H1 (cell line): ENCODE results near the gene MICU1. TPM values are rescaled to one million over a fixed set of nuclear protein-coding genes. Genes with fewer than 3 reads are reported as not detected.

Source experiments
- CTCF ChIA-PET: fragments of 300-600 bp; sonication (Branson Sonifier 250); formaldehyde crosslinking; loops from one replicate; lab custom pipeline; 2021; ENCODE audit not compliant: partially characterized antibody; lab: Charles Lee
- POLR2A ChIA-PET: fragments of 300-600 bp; sonication (Branson Sonifier 250); formaldehyde crosslinking; loops from one replicate; lab custom pipeline; 2021; ENCODE audit warnings: inconsistent platforms; ENCODE audit not compliant: partially characterized antibody; lab: Charles Lee
- DNase-seq, 2 experiments: peaks; one replicate each; pipeline versions ENCODE4 v3.0.0 to v3.0.0-alpha.2; 2010 to 2022; ENCODE audit warnings: low spot score in 2 of 2, low read depth in 1 of 2, mixed read lengths in 1 of 2
- FAIRE-seq: peaks from 2 replicates; lab custom pipeline; 2011; peaks lifted over from hg19 to GRCh38; lab: Jason Lieb, UNC
- H2AFZ ChIP-seq: 2 replicates; pipeline ENCODE4 v1.8.1; 2012; ENCODE audit warnings: low read length, inconsistent platforms
- H2AK5ac ChIP-seq: 2 replicates; pipeline ENCODE4 v1.6.1; 2013; ENCODE audit warnings: low read depth, low read length
- H2BK120ac ChIP-seq: replicated peaks from 2 replicates; pipeline ENCODE3; 2013; ENCODE audit warnings: low read depth, low read length, inconsistent platforms
- H2BK12ac ChIP-seq: 2 replicates; pipeline ENCODE4 v1.6.1; 2013; ENCODE audit warnings: low read depth, low read length
- H2BK15ac ChIP-seq: 2 replicates; pipeline ENCODE4 v1.6.1; 2013; ENCODE audit warnings: low read length
- H2BK20ac ChIP-seq: 2 replicates; pipeline ENCODE4 v1.6.1; 2013; ENCODE audit warnings: low read length
- H2BK5ac ChIP-seq: 2 replicates; pipeline ENCODE4 v1.6.1; 2013; ENCODE audit warnings: low read depth, low read length
- H3K14ac ChIP-seq: 2 replicates; pipeline ENCODE4 v1.6.1; 2013; ENCODE audit warnings: inconsistent platforms; ENCODE audit not compliant: insufficient read length
- H3K18ac ChIP-seq: 2 replicates; pipeline ENCODE4 v1.6.1; 2013; ENCODE audit warnings: low read length; ENCODE audit errors: extremely low read depth
- H3K23ac ChIP-seq: 2 replicates; pipeline ENCODE4 v1.6.1; 2013; ENCODE audit warnings: inconsistent platforms; ENCODE audit not compliant: insufficient read length
- H3K23me2 ChIP-seq: 2 replicates; pipeline ENCODE4 v1.6.1; 2013; ENCODE audit warnings: low read depth, low read length
- H3K27ac ChIP-seq: 2 replicates; pipeline ENCODE4 v1.6.1; 2011; ENCODE audit warnings: low read depth, low read length, inconsistent platforms
- H3K27me3 ChIP-seq, 4 experiments: replicated peaks in 1 of 4; 1 replicate in 1 of 4; 2 replicates in 3 of 4; pipeline versions ENCODE4 v1.6.1 to v1.8.1; 2011 to 2013; ENCODE audit warnings: low read length in 3 of 4, mild to moderate bottlenecking in 3 of 4, inconsistent platforms in 2 of 4, mixed read lengths in 2 of 4, moderate library complexity in 1 of 4; ENCODE audit not compliant: control insufficient read depth in 3 of 4, insufficient read depth in 3 of 4; ENCODE audit errors: extremely low read depth in 1 of 4
- H3K36me3 ChIP-seq, 4 experiments: 2 replicates each; pipeline versions ENCODE4 v1.6.1 to v1.8.1; 2011 to 2013; ENCODE audit warnings: mild to moderate bottlenecking in 4 of 4, low read length in 3 of 4, moderate library complexity in 2 of 4, control low read depth in 1 of 4, inconsistent platforms in 1 of 4; ENCODE audit not compliant: insufficient read depth in 4 of 4, control insufficient read depth in 2 of 4
- H3K4ac ChIP-seq: replicated peaks from 2 replicates; pipeline ENCODE3; 2013; ENCODE audit warnings: low read length, low read depth, mixed read lengths, inconsistent platforms; ENCODE audit not compliant: insufficient read length
- H3K4me1 ChIP-seq, 4 experiments: replicated peaks in 1 of 4; 1 replicate in 1 of 4; 2 replicates in 3 of 4; pipeline versions ENCODE4 v1.6.1 to v1.8.1; 2011 to 2013; ENCODE audit warnings: low read length in 3 of 4, inconsistent platforms in 2 of 4, mixed read lengths in 1 of 4; ENCODE audit not compliant: insufficient read depth in 4 of 4, control insufficient read depth in 3 of 4
- H3K4me2 ChIP-seq, 2 experiments: 2 replicates each; pipeline versions ENCODE4 v1.6.1 to v1.8.1; 2011 to 2013; ENCODE audit warnings: low read depth in 2 of 2, low read length in 2 of 2, control low read depth in 1 of 2, inconsistent platforms in 1 of 2, mild to moderate bottlenecking in 1 of 2; ENCODE audit not compliant: insufficient read depth in 1 of 2
- H3K4me3 ChIP-seq, 4 experiments: fragments of 200-600, 300-600 bp in 1 of 4; sonication (generic), shearing (Covaris generic), sonication (Bioruptor Twin) in 1 of 4; 2 replicates each; pipeline versions ENCODE4 v1.5.1 to v1.8.1; 2011 to 2016; ENCODE audit warnings: low read length in 4 of 4, low read depth in 3 of 4, control low read depth in 2 of 4, inconsistent platforms in 2 of 4, mild to moderate bottlenecking in 2 of 4, mixed read lengths in 1 of 4, moderate library complexity in 1 of 4; ENCODE audit not compliant: insufficient read depth in 2 of 4; ENCODE audit errors: extremely low read depth in 1 of 4
- H3K56ac ChIP-seq: replicated peaks from 2 replicates; pipeline ENCODE3; 2013; ENCODE audit warnings: low read depth, mild to moderate bottlenecking, mixed read lengths, low read length, inconsistent platforms; ENCODE audit not compliant: insufficient read length
- H3K79me1 ChIP-seq: 2 replicates; pipeline ENCODE4 v1.6.1; 2013; ENCODE audit warnings: low read depth, low read length, control low read depth
- H3K79me2 ChIP-seq, 2 experiments: 2 replicates each; pipeline versions ENCODE4 v1.6.1 to v1.8.1; 2012 to 2013; ENCODE audit warnings: low read length in 2 of 2, mild to moderate bottlenecking in 2 of 2, inconsistent platforms in 1 of 2; ENCODE audit not compliant: insufficient read depth in 2 of 2, control insufficient read depth in 1 of 2
- H3K9ac ChIP-seq, 4 experiments: replicated peaks in 1 of 4; 1 replicate in 1 of 4; 2 replicates in 3 of 4; pipeline versions ENCODE4 v1.6.1 to v1.8.1; 2011 to 2013; ENCODE audit warnings: low read depth in 3 of 4, low read length in 3 of 4, control low read depth in 2 of 4, mild to moderate bottlenecking in 2 of 4, moderate library complexity in 2 of 4, inconsistent platforms in 1 of 4; ENCODE audit errors: extremely low read depth in 1 of 4
- H3K9me3 ChIP-seq, 2 experiments: 2 replicates each; pipeline versions ENCODE4 v1.6.1 to v1.8.1; 2012 to 2013; ENCODE audit warnings: mild to moderate bottlenecking in 2 of 2, moderate library complexity in 2 of 2, control low read depth in 1 of 2, inconsistent platforms in 1 of 2, low read depth in 1 of 2, low read length in 1 of 2, mixed read lengths in 1 of 2; ENCODE audit not compliant: insufficient read depth in 2 of 2
- H4K20me1 ChIP-seq, 2 experiments: replicated peaks in 1 of 2; 2 replicates each; pipeline versions ENCODE3 to v1.8.1; 2011 to 2013; ENCODE audit warnings: inconsistent platforms in 2 of 2, low read length in 2 of 2, mild to moderate bottlenecking in 1 of 2; ENCODE audit not compliant: insufficient read depth in 2 of 2, control insufficient read depth in 1 of 2
- H4K5ac ChIP-seq: 2 replicates; pipeline ENCODE4 v1.6.1; 2013; ENCODE audit warnings: low read length, low read depth, mixed read lengths, inconsistent platforms; ENCODE audit not compliant: insufficient read length
- H4K8ac ChIP-seq: 2 replicates; pipeline ENCODE4 v1.8.0; 2013; ENCODE audit warnings: mild to moderate bottlenecking, moderate library complexity, low read length, inconsistent platforms; ENCODE audit not compliant: insufficient read depth; ENCODE audit errors: extremely low read depth
- H4K91ac ChIP-seq: replicated peaks from 2 replicates; pipeline ENCODE3; 2013; ENCODE audit warnings: low read length, mixed read lengths, inconsistent platforms; ENCODE audit not compliant: insufficient read length
- BACH1 ChIP-seq: IDR thresholded peaks from 2 replicates; pipeline ENCODE4 v1.6.1; 2012; ENCODE audit warnings: low read length, improper control_type of control experiment
- CBX5 ChIP-seq: fragments of 300-800, 300-1000 bp; sonication (generic); IDR thresholded peaks from 2 replicates; pipeline ENCODE4 v1.7.1; 2016; ENCODE audit warnings: antibody characterized with exemption, low read length, low read depth
- EZH2 ChIP-seq: fragments of 200-600 bp; sonication (generic); IDR thresholded peaks from 2 replicates; pipeline ENCODE4 v1.7.1; 2012; ENCODE audit warnings: low read depth, mild to moderate bottlenecking, moderate library complexity, low read length, inconsistent platforms; ENCODE audit not compliant: severe bottlenecking
- HDAC6 ChIP-seq: IDR thresholded peaks from one replicate; pipeline ENCODE4 v1.7.1; 2012; ENCODE audit warnings: low read depth, mild to moderate bottlenecking, inconsistent platforms, low read length, moderate library complexity
- KDM1A ChIP-seq: fragments of 200-600, 300-600 bp; sonication (generic); IDR thresholded peaks from 2 replicates; pipeline ENCODE4 v1.7.1; 2016; ENCODE audit warnings: mild to moderate bottlenecking, low read length, borderline replicate concordance
- PHF8 ChIP-seq: fragments of 200-600 bp; sonication (generic); conservative IDR thresholded peaks from 2 replicates; pipeline ENCODE4 v1.7.1; 2012; ENCODE audit warnings: low read depth, mild to moderate bottlenecking, inconsistent platforms, low read length, moderate library complexity
- RNF2 ChIP-seq: fragments of 200-900, 300-1000 bp; sonication (generic); IDR thresholded peaks from 2 replicates; pipeline ENCODE4 v1.7.1; 2016; ENCODE audit warnings: borderline replicate concordance, low read depth, mild to moderate bottlenecking, antibody characterized with exemption, low read length; ENCODE audit not compliant: poor library complexity, severe bottlenecking; ENCODE audit errors: missing control alignments
- SIX5 ChIP-seq: IDR thresholded peaks from 2 replicates; pipeline ENCODE4 v1.6.1; 2011; ENCODE audit warnings: mild to moderate bottlenecking, low read depth, low read length
- TEAD4 ChIP-seq: IDR thresholded peaks from 2 replicates; pipeline ENCODE4 v1.6.1; 2012; ENCODE audit warnings: low read depth, low read length, inconsistent platforms, mixed read lengths
- WGBS, 2 experiments: shearing (Covaris generic) in 1 of 2; methylation state at CpG; one replicate each; pipeline versions ENCODE4 v1.1.6 to v1.1.7; 2013 to 2015; ENCODE audit warnings: low lambda C conversion rate in 2 of 2, mixed read lengths in 2 of 2, inconsistent platforms in 1 of 2, low coverage in 1 of 2, missing lambda C conversion rate in 1 of 2; ENCODE audit not compliant: insufficient replicate concordance in 2 of 2, insufficient coverage in 1 of 2, insufficient read length in 1 of 2; ENCODE audit errors: extremely low coverage in 1 of 2, missing lambda C conversion rate in 1 of 2; 5-methylcytosine and 5-hydroxymethylcytosine counted together
- polyA plus RNA-seq, 7 experiments: library from polyadenylated mRNA; depleted of rRNA in 3 of 7; stranded (reverse) in 5 of 7; unstranded in 2 of 7; fragments of >200 nt in 5 of 7; fragments of 200-250 nt in 2 of 7; gene quantifications; 1 replicate in 5 of 7; 2 replicates in 1 of 7; 4 replicates in 1 of 7; pipeline versions ENCODE4 v1.2.1 to v1.2.3, GENCODE V29; 2011 to 2013; ENCODE audit warnings: missing spikeins in 2 of 7, mixed read lengths in 2 of 7
- total RNA-seq: library from RNA; stranded (reverse); fragmentation: NEBNext Ultra II Directional; extraction: Animal tissue kit (Norgen Biotek cat#: 25700); gene quantifications from 2 replicates; pipeline ENCODE4 v1.2.1, GENCODE V29; 2021

MICU1 gene
- total and polyA plus RNA-seq, 2 of the 8 experiments (the other 6 are each of a cell fraction or from before 2014, with no cell fraction given): 18.0 to 36.7 TPM

- CTCF ChIA-PET: no interaction called here
- POLR2A ChIA-PET: interaction anchor here (1.3 kb wide), 1 partner anchor 9 kb away, joined by 5 read pairs; the partner anchor contains the start of gene MICU1
- no peak for TF ChIP-seq RNF2
- no peak for TF ChIP-seq SIX5
- no peak for TF ChIP-seq HDAC6
- no peak for TF ChIP-seq PHF8
- no peak for TF ChIP-seq BACH1
- TF ChIP-seq EZH2: no peak
- no peak for TF ChIP-seq CBX5
- no peak for TF ChIP-seq KDM1A
- no peak for TF ChIP-seq TEAD4
These were observed 9.2 kb downstream of the MICU1 start for GRCh38 chr10:72616716-72617115.

More at GRCh38 chr10:72616716-72617115, 9.2 kb downstream of the MICU1 start:
- Histone ChIP-seq H3K9ac (no peak overlapping the region), H2AK5ac (no peak overlapping the region), H3K79me2 (peaks cover 0 to 34% of the 10 kb centered on the region in 2 experiments; a peak in 2 of 4 replicates), H3K27me3 (no peaks in the 10 kb centered on the region), H2BK5ac (no peak overlapping the region), H3K18ac (no peak overlapping the region), H3K4me2 (no peak overlapping the region), H4K8ac (no peak overlapping the region), H4K5ac (no peak overlapping the region), H2BK15ac (no peak overlapping the region), H3K9me3 (no peaks in the 10 kb centered on the region), H3K14ac (no peak overlapping the region), H3K23ac (no peak overlapping the region), H2BK12ac (no peak overlapping the region), H3K4me1 (no peaks in the 10 kb centered on the region), H3K4ac (no peak overlapping the region), H4K91ac (no peak overlapping the region), H2BK20ac (no peak overlapping the region), H2BK120ac (no peak overlapping the region), H3K27ac (no peak overlapping the region), H3K23me2 (no peaks in the 10 kb centered on the region), H4K20me1 (no peaks in the 10 kb centered on the region), H2AFZ (no peak overlapping the region), H3K36me3 (no peaks in the 10 kb centered on the region), H3K56ac (no peak overlapping the region), H3K4me3 (no peak overlapping the region), H3K79me1 (no peaks in the 10 kb centered on the region)
- no peak for DNase-seq
- 93% methylated on average over 1 of the region's 1 CpG; no CpG with 5 or more reads in 1 of the 2 experiments for WGBS, 2 experiments
- no peak for FAIRE-seq
